ENCODE results near the gene PLEKHN1.

- TF ChIP-seq CTCF (IDR thresholded peaks at IDR 0.05) (no peak), POLR2AphosphoS5 (IDR thresholded peaks at IDR 0.05; ENCODE audit: low read depth, low read length) (no peak), MAX (IDR thresholded peaks at IDR 0.05; ENCODE audit: low read depth) (0 out of 2 replicates have a peak, but pooled peaks have one; percentile 28), USF2 (IDR thresholded peaks at IDR 0.05; ENCODE audit: borderline replicate concordance, low read depth, low read length) (no peak), YY1 (IDR thresholded peaks at IDR 0.05; ENCODE audit: low read depth) (no peak), EP300 (IDR thresholded peaks at IDR 0.05; ENCODE audit: borderline replicate concordance in 1 of 2, low read depth in 1 of 2, low read length in 1 of 2) (no peak), JUND (IDR thresholded peaks at IDR 0.05) (no peak), REST (IDR thresholded peaks at IDR 0.05; ENCODE audit: low read depth, low read length) (no peak), NFIC (IDR thresholded peaks at IDR 0.05; ENCODE audit: borderline replicate concordance) (no peak), RFX5 (IDR thresholded peaks at IDR 0.05; ENCODE audit: low read length) (no peak)
Measured at GRCh38 chr1:999725-1000356, 33.6 kb downstream of the PLEKHN1 start, which contains the start of gene HES4.

Measured in SK-N-SH (cell line).